Activated CD4-positive, alpha-beta T cell treated with anti-CD3 and anti-CD28 coated beads, Interleukin-2, amount 10 ng/mL, durations not matched to agents 24 days and 14 days (primary cell): Measurements from ENCODE around the gene KCNJ5. TPM values are rescaled to one million over a fixed set of nuclear protein-coding genes. Genes with fewer than 3 reads are reported as not detected.

Experiments
- DNase-seq: peaks from one replicate; pipeline ENCODE4 v3.0.0; 2022
- H3K27ac Mint-ChIP-seq: one replicate; pipeline ENCODE4 v1.8.0; 2022; ENCODE audit warnings: mild to moderate bottlenecking, mixed read lengths
- H3K27me3 Mint-ChIP-seq: one replicate; pipeline ENCODE4 v1.8.0; 2022; ENCODE audit warnings: mixed read lengths
- H3K36me3 Mint-ChIP-seq: one replicate; pipeline ENCODE4 v1.8.0; 2022; ENCODE audit warnings: low read depth, mild to moderate bottlenecking, mixed read lengths
- H3K4me1 Mint-ChIP-seq: one replicate; pipeline ENCODE4 v1.8.0; 2021; ENCODE audit warnings: mixed read lengths
- H3K4me3 Mint-ChIP-seq: one replicate; pipeline ENCODE4 v1.8.0; 2022; ENCODE audit warnings: mild to moderate bottlenecking, moderate library complexity, mixed read lengths
- H3K9me3 Mint-ChIP-seq: one replicate; pipeline ENCODE4 v1.8.0; 2021; ENCODE audit warnings: mixed read lengths
- intact Hi-C: fragments of 100-400 bp; cut with micrococcal nuclease; formaldehyde crosslinking; loops from one replicate; pipeline ENCODE4 v1.15.1; 2023
- total RNA-seq: library from RNA; stranded (reverse); gene quantifications from 2 replicates; pipeline ENCODE4 v1.2.3, GENCODE V29; 2022

Gene KCNJ5
- total RNA-seq, 1 donor from 2014 or later = not detected

- H3K4me3 Mint-ChIP-seq = no peak overlapping the region
- no peak for DNase-seq
- peaks cover 6% of the 10 kb centered on the region for H3K27me3 Mint-ChIP-seq
- H3K27ac Mint-ChIP-seq = no peak overlapping the region
- no peaks in the 10 kb centered on the region for H3K9me3 Mint-ChIP-seq
- no peaks in the 10 kb centered on the region for H3K4me1 Mint-ChIP-seq
- intact Hi-C loops = no loop called here
- H3K36me3 Mint-ChIP-seq = no peaks in the 10 kb centered on the region
Observed at GRCh38 chr11:128941573-128942271, 50.6 kb downstream of the KCNJ5 start.

- H3K4me3 Mint-ChIP-seq = no peak overlapping the region
- DNase-seq = no peak
- intact Hi-C loops = no loop called here
- no peak overlapping the region for H3K27ac Mint-ChIP-seq
- H3K9me3 Mint-ChIP-seq = no peaks in the 10 kb centered on the region
- H3K27me3 Mint-ChIP-seq = peaks cover 6% of the 10 kb centered on the region
- no peaks in the 10 kb centered on the region for H3K36me3 Mint-ChIP-seq
- H3K4me1 Mint-ChIP-seq = no peaks in the 10 kb centered on the region
Observed at GRCh38 chr11:128942272-128942612, 51.1 kb downstream of the KCNJ5 start.

DNA sequence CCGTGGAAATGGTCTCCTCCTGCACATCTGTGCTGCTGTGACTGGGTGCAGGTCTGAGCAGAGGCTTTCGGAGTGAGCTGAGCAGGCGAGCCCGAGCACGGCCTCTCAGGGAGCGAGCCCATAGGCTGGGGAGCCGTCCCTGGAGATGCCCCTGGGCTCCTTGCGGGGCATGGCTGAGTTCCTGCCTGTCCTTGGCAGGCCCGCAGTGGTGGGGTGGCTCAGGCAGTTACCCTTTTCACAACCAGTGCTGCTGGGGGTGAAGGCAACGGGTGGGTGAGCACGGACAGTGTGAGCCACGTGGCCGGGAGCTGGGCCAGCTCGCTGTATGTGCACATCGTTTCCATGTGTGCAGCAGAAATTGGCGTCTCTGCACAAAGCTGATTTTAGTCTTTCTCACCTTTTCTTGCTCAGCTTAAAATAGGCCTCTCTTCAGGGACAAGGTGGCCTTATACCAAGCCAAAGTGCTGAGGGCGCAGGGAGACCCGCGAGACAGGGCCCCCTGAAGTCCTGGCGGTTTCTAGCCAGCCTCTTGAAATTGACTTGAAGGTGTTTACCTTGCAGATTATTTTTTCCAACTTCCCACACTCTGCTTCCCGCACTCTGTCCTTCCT, 51.8 kb downstream of the KCNJ5 start, which contains the start of gene TP53AIP1:
Gene TP53AIP1 (minus strand): TSS at position 55 of the 611 bp plus-strand sequence. CDS start 5,053 bp downstream, outside the sequence.
- H3K27ac Mint-ChIP-seq = no peak within 1 kb of the TSS
- peaks cover 6% of the 10 kb centered on the region for H3K27me3 Mint-ChIP-seq
- H3K9me3 Mint-ChIP-seq = no peaks in the 10 kb centered on the region
- H3K36me3 Mint-ChIP-seq = no peaks in the 10 kb centered on the region
- no peaks in the 10 kb centered on the region for H3K4me1 Mint-ChIP-seq
- DNase-seq = no peak
- intact Hi-C loops = no loop called here
- no peak within 1 kb of the TSS for H3K4me3 Mint-ChIP-seq

DNA sequence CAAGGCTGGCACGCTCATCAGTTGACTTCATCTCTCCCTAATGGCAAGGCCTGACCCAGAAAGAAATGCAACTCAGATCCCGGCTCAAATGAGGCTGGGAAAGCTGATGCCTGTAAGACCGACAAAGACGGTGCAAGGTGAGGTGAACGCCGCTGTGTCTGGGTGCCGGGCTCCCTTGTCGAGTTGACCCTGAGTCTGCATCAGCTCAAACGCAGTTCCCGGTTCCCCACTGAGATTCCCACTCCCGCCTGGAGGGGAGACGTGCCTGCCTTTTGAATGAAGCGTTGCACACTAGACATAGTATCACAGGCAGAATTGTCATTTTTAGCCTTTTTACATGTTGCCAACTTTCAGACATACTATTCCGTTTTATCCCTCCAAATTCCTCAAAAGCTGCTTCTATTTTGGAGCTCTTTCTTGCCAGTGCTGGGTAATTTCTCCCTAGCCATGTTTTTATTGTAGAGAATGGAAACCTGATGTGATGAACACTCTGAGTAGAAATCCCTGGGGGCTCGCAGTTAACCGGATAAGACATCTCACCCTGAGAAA, 52.3 kb downstream of the KCNJ5 start:
- no peaks in the 10 kb centered on the region for H3K36me3 Mint-ChIP-seq
- H3K4me1 Mint-ChIP-seq = no peaks in the 10 kb centered on the region
- intact Hi-C loops = no loop called here

DNA sequence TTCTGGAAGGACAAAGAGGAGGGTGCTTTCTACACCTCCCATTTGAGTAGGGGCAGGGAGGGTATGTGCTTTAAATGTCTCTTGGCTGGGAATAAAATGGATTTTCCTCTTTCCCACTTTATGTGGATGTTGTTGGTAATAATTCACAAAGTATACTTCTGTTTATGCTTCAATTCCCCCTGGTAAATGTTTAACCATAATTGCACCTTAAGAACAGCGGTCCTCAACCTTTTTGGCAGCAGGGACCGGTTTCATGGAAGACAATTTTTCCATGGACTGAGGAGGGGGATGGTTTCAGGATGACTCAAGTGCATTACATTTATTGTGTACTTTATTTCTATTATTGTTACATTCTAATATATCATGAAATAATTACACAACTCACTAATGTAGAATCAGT, 55.5 kb downstream of the KCNJ5 start:
- Mint-ChIP-seq H3K36me3 (no peaks in the 10 kb centered on the region), H3K9me3 (no peaks in the 10 kb centered on the region), H3K27ac (no peak overlapping the region), H3K4me3 (no peak overlapping the region), H3K27me3 (peaks cover 22% of the 10 kb centered on the region), H3K4me1 (no peaks in the 10 kb centered on the region)
- DNase-seq = no peak
- intact Hi-C loops = no loop called here

More for the DNA sequence above, 52.3 kb downstream of the KCNJ5 start:
- Mint-ChIP-seq H3K27ac (no peak overlapping the region), H3K4me3 (no peak overlapping the region), H3K9me3 (no peaks in the 10 kb centered on the region), H3K27me3 (peaks cover 10% of the 10 kb centered on the region)
- DNase-seq = no peak

GRCh38 chr11:128947773-128948172, 56.6 kb downstream of the KCNJ5 start:
- Mint-ChIP-seq H3K4me1 (no peaks in the 10 kb centered on the region), H3K36me3 (no peaks in the 10 kb centered on the region), H3K9me3 (no peaks in the 10 kb centered on the region), H3K27ac (no peak overlapping the region), H3K4me3 (no peak overlapping the region), H3K27me3 (peaks cover 22% of the 10 kb centered on the region)
- intact Hi-C loops = no loop called here
- no peak for DNase-seq

DNA sequence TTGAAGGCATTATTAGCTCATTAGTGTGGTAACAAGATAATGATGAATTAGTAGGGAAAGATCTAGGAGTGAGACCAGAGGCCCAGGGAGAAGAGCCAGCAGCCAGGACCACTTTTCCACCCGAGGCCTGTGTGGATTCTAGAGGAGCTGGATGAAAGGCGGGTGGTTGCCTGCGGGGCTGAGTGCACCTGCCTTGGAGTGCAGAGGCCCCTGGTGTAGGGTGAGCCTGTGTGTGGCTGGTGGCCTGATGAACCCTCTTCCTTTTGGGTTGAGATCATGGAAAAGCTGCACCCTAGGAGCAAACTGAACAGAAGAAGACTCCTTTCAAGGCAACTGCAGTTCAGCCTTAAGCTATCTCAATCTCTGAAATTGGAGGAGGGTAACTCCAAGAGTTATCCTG, 57.4 kb downstream of the KCNJ5 start:
- no peaks in the 10 kb centered on the region for H3K36me3 Mint-ChIP-seq
- intact Hi-C loops = no loop called here
- DNase-seq = no peak
- H3K27ac Mint-ChIP-seq = no peak overlapping the region
- H3K4me3 Mint-ChIP-seq = no peak overlapping the region
- H3K9me3 Mint-ChIP-seq = no peaks in the 10 kb centered on the region
- H3K4me1 Mint-ChIP-seq = no peaks in the 10 kb centered on the region
- peaks cover 25% of the 10 kb centered on the region for H3K27me3 Mint-ChIP-seq

DNA sequence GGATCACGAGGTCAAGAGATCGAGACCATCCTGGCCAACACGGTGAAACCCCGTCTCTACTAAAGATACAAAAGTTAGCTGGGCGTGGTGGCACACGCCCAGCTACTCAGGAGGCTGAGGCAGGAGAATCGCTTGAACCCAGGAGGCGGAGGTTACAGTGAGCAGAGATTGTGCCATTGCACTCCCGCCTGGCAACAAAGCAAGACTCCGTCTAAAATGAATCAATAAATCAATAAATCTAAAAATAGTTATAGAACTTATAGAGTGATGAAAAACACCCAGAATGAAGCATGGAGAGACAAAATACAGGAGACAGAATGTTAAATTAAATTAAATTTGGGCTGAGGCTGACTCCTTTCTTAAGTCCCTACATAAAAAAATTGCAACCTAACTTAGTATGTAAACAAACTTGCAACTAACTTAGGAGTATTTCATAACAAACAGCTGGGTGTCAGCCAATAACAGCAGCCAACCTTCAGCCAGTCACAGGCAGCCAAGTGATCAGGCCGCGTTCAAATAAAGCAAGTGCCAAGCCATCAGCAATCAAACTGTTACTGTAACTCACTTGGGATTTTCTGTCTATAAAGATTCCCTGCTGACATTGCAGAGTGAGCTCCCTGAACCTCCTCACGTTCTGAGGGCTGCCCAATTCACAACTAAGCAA, 58.8 kb downstream of the KCNJ5 start:
- no peaks in the 10 kb centered on the region for H3K4me1 Mint-ChIP-seq
- intact Hi-C loops = no loop called here

GRCh38 chr11:128953151-128953550, 62.0 kb downstream of the KCNJ5 start:
- H3K4me1 Mint-ChIP-seq = peaks cover 2% of the 10 kb centered on the region
- no peak overlapping the region for H3K4me3 Mint-ChIP-seq
- no peaks in the 10 kb centered on the region for H3K36me3 Mint-ChIP-seq
- H3K27me3 Mint-ChIP-seq = peaks cover 34% of the 10 kb centered on the region
- DNase-seq = no peak
- no peaks in the 10 kb centered on the region for H3K9me3 Mint-ChIP-seq
- H3K27ac Mint-ChIP-seq = no peak overlapping the region
- intact Hi-C loops = no loop called here

More for the DNA sequence above, 58.8 kb downstream of the KCNJ5 start:
- Mint-ChIP-seq H3K27ac (no peak overlapping the region), H3K9me3 (no peaks in the 10 kb centered on the region), H3K27me3 (peaks cover 26% of the 10 kb centered on the region), H3K36me3 (no peaks in the 10 kb centered on the region), H3K4me3 (no peak overlapping the region)
- DNase-seq = no peak

DNA sequence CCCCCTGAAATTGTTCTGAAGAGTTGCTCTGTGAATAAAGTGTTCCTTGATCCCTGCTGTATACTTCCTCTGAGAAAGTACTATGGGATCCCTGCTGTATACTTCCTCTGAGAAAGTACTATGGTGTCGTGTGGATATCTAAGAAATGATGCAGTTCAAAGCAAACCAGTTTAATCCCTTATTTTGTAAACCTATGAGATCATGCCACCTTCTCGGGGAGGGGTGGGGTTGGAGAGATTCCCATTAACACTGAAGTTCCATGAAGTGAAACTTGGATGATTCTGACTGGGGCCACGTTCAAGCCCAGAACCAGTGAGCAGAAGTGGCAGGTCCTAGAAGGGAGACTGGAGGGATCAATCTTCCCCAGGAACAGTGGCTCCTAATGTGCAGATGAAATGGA, 64.5 kb downstream of the KCNJ5 start:
- Mint-ChIP-seq H3K9me3 (no peaks in the 10 kb centered on the region), H3K27ac (no peak overlapping the region), H3K4me3 (no peak overlapping the region), H3K4me1 (peaks cover 2% of the 10 kb centered on the region), H3K36me3 (no peaks in the 10 kb centered on the region), H3K27me3 (peaks cover 23% of the 10 kb centered on the region)
- intact Hi-C loops = loop anchor here (1.0 to 5.0 kb wide), 2 partner anchors 71 to 923 kb away; no protein-coding TSS in a partner anchor
- no peak for DNase-seq

DNA sequence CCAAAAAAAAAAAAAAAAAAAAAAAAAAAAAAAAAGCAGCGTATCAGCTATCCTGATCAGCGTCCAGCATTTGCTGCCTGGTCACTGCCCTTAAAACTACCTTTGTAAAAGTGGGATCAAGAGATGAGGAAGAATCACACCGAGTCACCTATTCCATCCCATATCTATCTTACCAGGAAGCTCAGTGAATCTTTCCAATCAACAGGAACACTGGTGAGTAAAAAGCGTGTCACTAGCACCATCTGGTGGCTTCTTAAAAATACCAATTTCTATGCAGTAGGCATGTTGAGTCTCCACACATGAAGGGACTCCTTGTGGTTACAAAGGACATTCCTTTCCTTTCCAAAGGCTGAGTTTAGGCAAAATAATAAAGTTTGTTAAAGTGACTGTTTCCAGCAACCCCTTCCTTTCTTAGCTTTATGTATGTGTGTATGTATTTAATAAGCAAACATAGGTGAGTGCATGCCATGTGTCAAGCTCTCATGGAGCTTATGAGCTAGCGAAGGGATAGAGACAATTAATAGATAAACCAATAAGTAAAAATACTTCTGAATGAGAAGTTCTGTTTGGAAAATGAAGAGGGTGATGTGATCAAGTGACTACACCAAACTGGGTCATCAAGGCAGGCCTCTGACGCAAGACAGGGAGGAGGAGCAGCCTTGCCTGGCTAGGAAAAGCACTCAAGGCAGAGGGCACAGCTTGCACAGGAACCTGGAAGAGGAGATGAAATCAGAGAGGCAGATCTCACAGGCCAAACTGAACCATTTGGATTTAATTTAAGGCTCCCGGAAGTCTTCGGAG, 65.4 kb downstream of the KCNJ5 start:
- H3K27me3 Mint-ChIP-seq = peaks cover 18% of the 10 kb centered on the region
- intact Hi-C loops = loop anchor here (1.0 to 5.0 kb wide), 2 partner anchors 72 to 924 kb away; no protein-coding TSS in a partner anchor
- no peaks in the 10 kb centered on the region for H3K36me3 Mint-ChIP-seq
- peaks cover 2% of the 10 kb centered on the region for H3K4me1 Mint-ChIP-seq
- no peak overlapping the region for H3K27ac Mint-ChIP-seq
- DNase-seq = peak; percentile 75
- no peaks in the 10 kb centered on the region for H3K9me3 Mint-ChIP-seq
- no peak overlapping the region for H3K4me3 Mint-ChIP-seq

DNA sequence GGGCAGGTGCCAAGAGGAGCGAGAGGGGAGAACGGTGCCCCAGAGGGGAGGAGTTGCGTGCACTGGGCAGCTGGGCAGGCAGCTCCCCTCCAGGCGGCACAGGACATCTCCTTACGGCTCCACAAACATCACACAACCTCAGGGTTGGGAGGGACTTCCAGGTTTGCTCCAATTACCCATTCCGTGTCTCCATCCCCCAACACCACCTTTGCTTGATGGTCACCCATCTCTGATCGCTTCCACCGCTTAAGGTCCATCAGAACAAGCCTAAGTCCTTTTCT, 66.0 kb downstream of the KCNJ5 start:
- Mint-ChIP-seq H3K4me3 (no peak overlapping the region), H3K27ac (no peak overlapping the region), H3K4me1 (peaks cover 2% of the 10 kb centered on the region), H3K36me3 (no peaks in the 10 kb centered on the region), H3K27me3 (peaks cover 18% of the 10 kb centered on the region), H3K9me3 (no peaks in the 10 kb centered on the region)
- DNase-seq = no peak
- intact Hi-C loops = loop anchor here (5.0 kb wide), 1 partner anchor 925 kb away; no protein-coding TSS in a partner anchor

- Mint-ChIP-seq H3K27me3 (peaks cover 6% of the 10 kb centered on the region), H3K4me3 (no peak overlapping the region), H3K4me1 (peaks cover 32% of the 10 kb centered on the region), H3K9me3 (peaks cover 7% of the 10 kb centered on the region), H3K27ac (no peak overlapping the region), H3K36me3 (peaks cover 3% of the 10 kb centered on the region)
- intact Hi-C loops = loop anchor here (10.0 kb wide), 1 partner anchor 153 kb away; no protein-coding TSS in a partner anchor
- DNase-seq = no peak
Observed at GRCh38 chr11:128961645-128962044, 70.5 kb downstream of the KCNJ5 start.
